Neural cell (in vitro differentiated cells): ENCODE measurements around the gene RBBP8NL. TPM values are rescaled to one million over a fixed set of nuclear protein-coding genes. Genes with fewer than 3 reads are reported as not detected.
A peak's percentile ranks its signal among the peaks of the same experiment; 100 is the strongest.

Source experiments
- H2AFZ ChIP-seq: fragments of 200-600, 300-800 bp; sonication (generic), shearing (Covaris generic); 2 replicates; pipeline ENCODE4 v1.6.0; 2014; ENCODE audit warnings: low read depth, mild to moderate bottlenecking, antibody characterized with exemption, low read length, moderate library complexity
- H3F3A ChIP-seq: fragments of 200-600 bp; shearing (Covaris generic); 2 replicates; pipeline ENCODE4 v1.6.1; 2016; ENCODE audit warnings: mild to moderate bottlenecking, moderate library complexity, mixed read lengths, antibody characterized with exemption, low read length; ENCODE audit not compliant: insufficient read depth, poor library complexity, severe bottlenecking
- H3K27ac ChIP-seq: fragments of 200-600, 300-800 bp; sonication (generic), shearing (Covaris generic); 2 replicates; pipeline ENCODE4 v1.5.1; 2014; ENCODE audit warnings: mild to moderate bottlenecking, low read length, moderate library complexity
- H3K27me3 ChIP-seq: fragments of 300-800, 200-600 bp; sonication (generic), shearing (Covaris generic); 2 replicates; pipeline ENCODE4 v1.6.0; 2014; ENCODE audit warnings: mild to moderate bottlenecking, low read depth, low read length, moderate library complexity; ENCODE audit not compliant: insufficient read depth
- H3K36me3 ChIP-seq: fragments of 300-800, 200-600 bp; sonication (generic), shearing (Covaris generic); 2 replicates; pipeline ENCODE4 v1.5.1; 2014; ENCODE audit warnings: mild to moderate bottlenecking, antibody characterized with exemption, low read length, moderate library complexity; ENCODE audit not compliant: insufficient read depth
- H3K4me2 ChIP-seq: fragments of 300-800, 200-600 bp; sonication (generic), shearing (Covaris generic); 2 replicates; pipeline ENCODE4 v1.6.0; 2014; ENCODE audit warnings: mild to moderate bottlenecking, low read length
- H3K4me3 ChIP-seq: fragments of 300-800, 200-600 bp; sonication (generic), shearing (Covaris generic); 2 replicates; pipeline ENCODE4 v1.5.1; 2014; ENCODE audit warnings: mild to moderate bottlenecking, low read length, moderate library complexity
- H3K79me2 ChIP-seq: fragments of 200-600 bp; shearing (Covaris generic); replicated peaks from 2 replicates; pipeline ENCODE4 v1.6.0; 2014; ENCODE audit warnings: mild to moderate bottlenecking, low read length, moderate library complexity; ENCODE audit not compliant: insufficient read depth
- H3K9ac ChIP-seq: fragments of 300-800, 200-600 bp; sonication (generic), shearing (Covaris generic); 2 replicates; pipeline ENCODE4 v1.6.1; 2016; ENCODE audit warnings: mild to moderate bottlenecking, low read length, mixed read lengths
- H3K9me2 ChIP-seq: fragments of 200-600 bp; shearing (Covaris generic); 2 replicates; pipeline ENCODE4 v1.6.1; 2016; ENCODE audit warnings: mild to moderate bottlenecking, low read length, mixed read lengths; ENCODE audit not compliant: insufficient read depth
- H3K9me3 ChIP-seq: fragments of 200-600, 300-800 bp; sonication (generic), shearing (Covaris generic); 2 replicates; pipeline ENCODE4 v1.6.1; 2016; ENCODE audit warnings: mild to moderate bottlenecking, mixed run types, low read length, moderate library complexity, mixed read lengths
- H4K20me1 ChIP-seq: fragments of 200-600 bp; shearing (Covaris generic); 2 replicates; pipeline ENCODE4 v1.6.1; 2016; ENCODE audit warnings: mild to moderate bottlenecking, mixed run types; ENCODE audit not compliant: insufficient read depth
- EP300 ChIP-seq: fragments of 450-650 bp; conservative IDR thresholded peaks from 2 replicates; pipeline ENCODE4 v1.6.1; 2014; ENCODE audit warnings: antibody characterized with exemption, mild to moderate bottlenecking, moderate library complexity; ENCODE audit not compliant: poor library complexity, severe bottlenecking
- EZH2 ChIP-seq: fragments of 200-600, 300-800 bp; shearing (Covaris generic), sonication (generic); IDR thresholded peaks from 2 replicates; pipeline ENCODE4 v1.6.1; 2014; ENCODE audit warnings: antibody characterized with exemption, low read length, borderline replicate concordance, mild to moderate bottlenecking; ENCODE audit not compliant: insufficient read depth, poor library complexity, severe bottlenecking
- MXI1 ChIP-seq: fragments of 450-650 bp; conservative IDR thresholded peaks from 2 replicates; pipeline ENCODE4 v1.6.1; 2014; ENCODE audit warnings: antibody characterized with exemption, mild to moderate bottlenecking; ENCODE audit not compliant: poor library complexity, severe bottlenecking
- POLR2AphosphoS5 ChIP-seq: IDR thresholded peaks from 2 replicates; pipeline ENCODE4 v1.6.1; 2012
- RAD21 ChIP-seq: fragments of 450-650 bp; conservative IDR thresholded peaks from 2 replicates; pipeline ENCODE4 v1.6.1; 2014; ENCODE audit warnings: antibody characterized with exemption, mild to moderate bottlenecking, moderate library complexity
- SMC3 ChIP-seq: fragments of 450-650 bp; conservative IDR thresholded peaks from 2 replicates; pipeline ENCODE4 v1.6.1; 2014; ENCODE audit warnings: antibody characterized with exemption, mild to moderate bottlenecking, moderate library complexity; ENCODE audit not compliant: poor library complexity
- TAF1 ChIP-seq: IDR thresholded peaks from 2 replicates; pipeline ENCODE4 v1.6.1; 2012; ENCODE audit warnings: low read depth
- polyA plus RNA-seq: library from polyadenylated mRNA; depleted of rRNA; stranded (reverse); fragments of >200 nt; gene quantifications from 2 replicates; pipeline ENCODE4 v1.2.3, GENCODE V29; 2014
- TF ChIP-seq, protein P1 (sequence below): fragments of 450-650 bp; IDR thresholded peaks from 2 replicates; pipeline ENCODE4 v1.5.1; 2014; ENCODE audit warnings: antibody characterized with exemption, mild to moderate bottlenecking, moderate library complexity; ENCODE audit not compliant: poor library complexity, severe bottlenecking
- TF ChIP-seq, protein P2 (sequence below): IDR thresholded peaks from 2 replicates; pipeline ENCODE4 v1.6.1; 2012; ENCODE audit warnings: borderline replicate concordance

RBBP8NL gene
- polyA plus RNA-seq, 1 donor from 2014 or later, result not detected

DNA sequence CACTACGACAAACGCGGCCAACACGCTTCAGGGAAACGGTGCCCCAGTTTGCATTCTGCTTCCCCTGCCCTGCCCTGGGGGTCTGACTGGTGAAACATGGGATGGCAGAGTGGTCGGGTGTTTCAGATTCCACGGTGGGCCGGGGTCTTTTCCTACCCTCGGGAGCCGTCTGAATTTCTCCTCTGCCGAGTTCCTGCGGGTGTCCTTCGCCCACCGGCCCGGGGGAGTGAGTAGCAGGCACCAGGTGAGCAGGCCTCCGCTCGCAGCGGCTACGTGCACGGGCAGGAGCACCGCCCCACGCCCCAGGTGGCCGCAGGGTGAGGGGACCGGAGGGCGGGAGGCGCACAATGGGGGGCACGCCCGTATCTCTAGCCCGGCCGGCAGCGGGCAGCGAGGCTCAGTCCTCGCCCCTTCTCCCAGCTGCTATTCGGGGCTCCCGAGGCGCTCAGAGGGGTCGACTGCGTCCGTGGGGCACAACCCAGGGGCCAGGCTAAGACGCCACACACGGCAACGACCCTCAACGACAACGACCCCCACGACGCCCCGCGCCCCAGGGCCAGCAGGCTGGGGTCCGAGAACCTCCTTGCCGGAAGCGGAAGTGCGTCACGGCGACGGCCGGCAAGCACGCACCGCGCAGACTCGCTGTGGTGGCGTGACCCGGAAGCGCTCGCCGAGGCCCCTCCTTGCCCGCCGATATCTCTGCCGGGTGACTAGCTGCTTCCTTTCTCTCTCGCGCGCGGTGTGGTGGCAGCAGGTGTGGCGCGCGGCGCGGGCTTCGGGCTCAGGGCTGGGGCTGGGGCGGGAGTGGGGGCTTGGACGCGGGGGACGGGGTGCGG is 40.7 kb downstream of the RBBP8NL start, which contains the start of gene RPS21:
RPS21 (plus strand) TSS at position 721 of the 836 bp plus-strand sequence. CDS start 236 bp downstream, outside the sequence.
- TF ChIP-seq TAF1 (no peak), RAD21 (no peak), EZH2 (no peak), MXI1 (peak; percentile 88), SMC3 (no peak), POLR2AphosphoS5 (peak; percentile 98), EP300 (peak; percentile 37)
- TF ChIP-seq, protein P1, sequence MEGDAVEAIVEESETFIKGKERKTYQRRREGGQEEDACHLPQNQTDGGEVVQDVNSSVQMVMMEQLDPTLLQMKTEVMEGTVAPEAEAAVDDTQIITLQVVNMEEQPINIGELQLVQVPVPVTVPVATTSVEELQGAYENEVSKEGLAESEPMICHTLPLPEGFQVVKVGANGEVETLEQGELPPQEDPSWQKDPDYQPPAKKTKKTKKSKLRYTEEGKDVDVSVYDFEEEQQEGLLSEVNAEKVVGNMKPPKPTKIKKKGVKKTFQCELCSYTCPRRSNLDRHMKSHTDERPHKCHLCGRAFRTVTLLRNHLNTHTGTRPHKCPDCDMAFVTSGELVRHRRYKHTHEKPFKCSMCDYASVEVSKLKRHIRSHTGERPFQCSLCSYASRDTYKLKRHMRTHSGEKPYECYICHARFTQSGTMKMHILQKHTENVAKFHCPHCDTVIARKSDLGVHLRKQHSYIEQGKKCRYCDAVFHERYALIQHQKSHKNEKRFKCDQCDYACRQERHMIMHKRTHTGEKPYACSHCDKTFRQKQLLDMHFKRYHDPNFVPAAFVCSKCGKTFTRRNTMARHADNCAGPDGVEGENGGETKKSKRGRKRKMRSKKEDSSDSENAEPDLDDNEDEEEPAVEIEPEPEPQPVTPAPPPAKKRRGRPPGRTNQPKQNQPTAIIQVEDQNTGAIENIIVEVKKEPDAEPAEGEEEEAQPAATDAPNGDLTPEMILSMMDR, result no peak
- TF ChIP-seq, protein P2, sequence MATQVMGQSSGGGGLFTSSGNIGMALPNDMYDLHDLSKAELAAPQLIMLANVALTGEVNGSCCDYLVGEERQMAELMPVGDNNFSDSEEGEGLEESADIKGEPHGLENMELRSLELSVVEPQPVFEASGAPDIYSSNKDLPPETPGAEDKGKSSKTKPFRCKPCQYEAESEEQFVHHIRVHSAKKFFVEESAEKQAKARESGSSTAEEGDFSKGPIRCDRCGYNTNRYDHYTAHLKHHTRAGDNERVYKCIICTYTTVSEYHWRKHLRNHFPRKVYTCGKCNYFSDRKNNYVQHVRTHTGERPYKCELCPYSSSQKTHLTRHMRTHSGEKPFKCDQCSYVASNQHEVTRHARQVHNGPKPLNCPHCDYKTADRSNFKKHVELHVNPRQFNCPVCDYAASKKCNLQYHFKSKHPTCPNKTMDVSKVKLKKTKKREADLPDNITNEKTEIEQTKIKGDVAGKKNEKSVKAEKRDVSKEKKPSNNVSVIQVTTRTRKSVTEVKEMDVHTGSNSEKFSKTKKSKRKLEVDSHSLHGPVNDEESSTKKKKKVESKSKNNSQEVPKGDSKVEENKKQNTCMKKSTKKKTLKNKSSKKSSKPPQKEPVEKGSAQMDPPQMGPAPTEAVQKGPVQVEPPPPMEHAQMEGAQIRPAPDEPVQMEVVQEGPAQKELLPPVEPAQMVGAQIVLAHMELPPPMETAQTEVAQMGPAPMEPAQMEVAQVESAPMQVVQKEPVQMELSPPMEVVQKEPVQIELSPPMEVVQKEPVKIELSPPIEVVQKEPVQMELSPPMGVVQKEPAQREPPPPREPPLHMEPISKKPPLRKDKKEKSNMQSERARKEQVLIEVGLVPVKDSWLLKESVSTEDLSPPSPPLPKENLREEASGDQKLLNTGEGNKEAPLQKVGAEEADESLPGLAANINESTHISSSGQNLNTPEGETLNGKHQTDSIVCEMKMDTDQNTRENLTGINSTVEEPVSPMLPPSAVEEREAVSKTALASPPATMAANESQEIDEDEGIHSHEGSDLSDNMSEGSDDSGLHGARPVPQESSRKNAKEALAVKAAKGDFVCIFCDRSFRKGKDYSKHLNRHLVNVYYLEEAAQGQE, result peak; percentile 57
- peak within 1 kb of the TSS; percentile 79 for H3K27ac ChIP-seq
- H2AFZ ChIP-seq, result peak within 1 kb of the TSS; percentile 73
- no peaks in the 10 kb centered on the region for H3K27me3 ChIP-seq
- H3K79me2 ChIP-seq, result peaks cover 31% of the 10 kb centered on the region
- no peaks in the 10 kb centered on the region for H3K36me3 ChIP-seq
- peak within 1 kb of the TSS; percentile 89 for H3K4me2 ChIP-seq
- no peaks in the 10 kb centered on the region for H3F3A ChIP-seq
- H4K20me1 ChIP-seq, result no peaks in the 10 kb centered on the region
- H3K9ac ChIP-seq, result peak within 1 kb of the TSS; percentile 95
- H3K9me2 ChIP-seq, result no peaks in the 10 kb centered on the region
- peak within 1 kb of the TSS; percentile 100 for H3K4me3 ChIP-seq
- H3K9me3 ChIP-seq, result no peaks in the 10 kb centered on the region

DNA sequence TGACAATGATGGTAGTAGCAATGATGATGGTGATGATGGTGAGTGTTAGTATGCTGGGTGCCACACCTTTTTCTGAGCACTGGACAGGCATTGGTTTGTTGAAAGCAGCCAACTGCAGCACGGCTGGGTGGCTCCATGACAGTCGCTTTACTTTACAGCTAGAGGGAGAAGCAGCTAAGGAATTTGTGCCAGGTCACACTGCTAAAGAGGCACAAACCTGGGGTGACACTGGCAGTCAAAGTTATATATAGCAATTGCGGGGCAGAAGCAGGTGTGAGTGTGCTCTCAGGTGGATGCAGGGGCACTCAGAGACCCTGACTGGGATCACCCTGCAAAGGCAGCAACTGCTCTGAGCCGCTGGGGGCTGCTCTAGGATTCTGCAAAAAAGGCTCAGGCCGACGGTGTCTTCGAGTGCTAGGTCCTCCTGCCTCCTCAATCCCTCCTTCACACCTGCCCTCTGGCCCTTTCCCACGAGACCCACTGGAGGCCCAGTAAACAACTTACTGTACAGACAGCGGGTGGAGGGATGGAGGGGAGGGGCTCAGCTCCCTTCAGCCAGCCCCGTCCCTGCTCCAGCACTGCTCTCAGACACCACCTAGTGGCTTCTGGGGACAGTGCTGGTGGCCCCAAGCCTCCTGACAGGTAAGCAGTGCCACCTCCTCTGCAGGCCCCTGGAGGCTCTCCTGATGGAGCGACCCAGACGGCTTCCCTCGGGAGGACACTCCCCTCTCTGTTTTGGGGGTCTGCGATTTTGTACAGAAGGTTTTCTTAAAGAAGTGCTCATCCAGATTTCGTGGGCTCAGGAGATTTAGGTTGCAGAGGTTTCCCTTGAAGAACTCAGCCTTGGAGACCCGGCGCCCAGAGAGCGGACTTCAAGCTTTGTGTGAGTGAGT is 44.8 kb downstream of the RBBP8NL start:
- Histone ChIP-seq H4K20me1 (no peaks in the 10 kb centered on the region), H3K27ac (no peak overlapping the region), H3K36me3 (no peaks in the 10 kb centered on the region), H3K4me2 (no peak overlapping the region), H2AFZ (no peak overlapping the region), H3K79me2 (peaks cover 21% of the 10 kb centered on the region), H3K9ac (no peak overlapping the region), H3K9me3 (no peaks in the 10 kb centered on the region), H3K4me3 (no peak overlapping the region), H3K27me3 (no peaks in the 10 kb centered on the region), H3F3A (no peaks in the 10 kb centered on the region), H3K9me2 (no peaks in the 10 kb centered on the region)
- TF ChIP-seq, protein P2, result no peak
- TF ChIP-seq SMC3, result peak; percentile 83
- no peak for TF ChIP-seq EP300
- no peak for TF ChIP-seq EZH2
- peak; percentile 78 for TF ChIP-seq RAD21
- no peak for TF ChIP-seq MXI1
- TF ChIP-seq, protein P1, result peak; percentile 90
- no peak for TF ChIP-seq POLR2AphosphoS5
- TF ChIP-seq TAF1, result no peak
